Inflammatory macrophage (primary cell): ENCODE results near the gene RBM44.

Experiments
- DNase-seq, 2 donors: peaks; one replicate each; pipeline ENCODE4 v3.0.0-alpha.2; 2020 to 2022

Gene RBM44

GRCh38 chr2:237872178-237872887 lies 73.8 kb downstream of the RBM44 start:
- DNase-seq: no peak

- peak in 1 of 2 donors; percentile 49 for DNase-seq
These were observed 74.8 kb downstream of the RBM44 start for GRCh38 chr2:237873421-237873831.

DNA sequence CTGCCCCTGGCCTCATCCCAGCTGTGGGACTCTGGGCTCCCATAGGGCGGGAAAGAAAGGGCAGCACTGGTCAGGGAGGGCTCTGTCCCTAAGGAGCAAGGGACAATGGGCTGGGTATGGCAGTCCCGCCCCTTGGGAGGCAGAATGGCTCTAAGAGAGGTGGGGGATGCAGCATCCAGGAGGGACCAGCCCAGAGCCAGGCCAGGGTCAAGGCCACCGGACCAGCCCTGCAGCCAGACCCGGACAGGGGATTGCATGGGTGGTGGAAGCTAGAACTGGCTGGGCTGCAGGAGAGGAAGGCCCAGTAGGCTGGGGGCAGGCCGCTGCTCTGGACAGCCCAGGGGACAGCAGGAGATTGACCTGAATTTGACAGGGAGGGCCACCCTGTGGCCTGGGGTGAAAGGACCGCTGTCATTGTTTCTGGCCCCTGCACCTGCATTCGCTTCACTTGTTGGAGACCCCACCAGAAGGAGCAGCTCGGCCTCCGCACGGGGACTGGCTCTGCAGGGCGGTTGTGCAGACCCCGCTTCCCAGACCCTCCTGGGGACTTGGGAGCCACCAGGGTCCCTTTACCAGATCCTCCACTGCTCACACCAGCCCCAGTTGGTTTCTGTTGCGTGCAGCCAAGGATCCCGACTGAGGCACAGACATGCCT lies 75.4 kb downstream of the RBM44 start:
- DNase-seq: no peak

GRCh38 chr2:237874585-237875161 lies 76.1 kb downstream of the RBM44 start:
- DNase-seq: no peak

DNA sequence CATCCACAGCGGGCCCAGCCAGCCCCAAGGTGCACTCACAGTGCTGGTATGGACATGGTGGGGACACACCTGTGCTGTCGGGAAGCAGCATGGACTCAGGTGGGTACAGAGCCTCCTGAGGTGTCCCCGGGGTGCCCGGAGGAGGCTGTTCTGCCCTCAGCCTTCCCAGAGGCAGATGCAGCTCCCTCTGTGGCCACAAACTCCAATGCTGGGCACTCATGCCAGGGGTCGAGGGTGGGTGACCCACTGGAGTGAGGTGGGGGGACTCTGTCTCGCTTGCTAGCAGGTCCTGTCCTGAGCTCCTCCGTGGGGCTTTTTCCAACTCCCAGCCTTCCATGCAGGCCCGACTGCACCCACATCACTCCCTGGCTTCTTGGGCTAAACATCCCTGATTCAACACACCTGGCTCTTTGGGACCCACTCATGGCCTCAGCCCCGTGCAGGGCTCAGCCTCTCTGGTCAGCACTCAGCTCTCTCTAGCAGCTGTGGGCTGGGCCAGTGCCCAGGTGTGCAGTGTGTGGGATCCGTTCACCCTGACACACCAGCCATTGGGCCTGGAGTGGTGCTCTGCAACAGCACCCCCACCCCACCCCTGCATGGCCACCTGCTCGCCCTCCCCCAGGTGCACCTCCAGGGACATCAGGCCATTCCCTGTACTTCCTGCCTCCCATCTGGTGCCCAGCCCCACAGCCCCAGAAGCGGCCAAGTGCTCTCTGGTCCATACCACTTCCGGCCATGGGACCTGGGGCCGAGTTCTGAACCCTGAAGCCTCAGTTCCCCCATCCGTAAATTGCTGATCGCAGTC lies 76.9 kb downstream of the RBM44 start:
- DNase-seq: no peak

- no peak for DNase-seq
These were observed 77.5 kb downstream of the RBM44 start for GRCh38 chr2:237876061-237876526.

DNA sequence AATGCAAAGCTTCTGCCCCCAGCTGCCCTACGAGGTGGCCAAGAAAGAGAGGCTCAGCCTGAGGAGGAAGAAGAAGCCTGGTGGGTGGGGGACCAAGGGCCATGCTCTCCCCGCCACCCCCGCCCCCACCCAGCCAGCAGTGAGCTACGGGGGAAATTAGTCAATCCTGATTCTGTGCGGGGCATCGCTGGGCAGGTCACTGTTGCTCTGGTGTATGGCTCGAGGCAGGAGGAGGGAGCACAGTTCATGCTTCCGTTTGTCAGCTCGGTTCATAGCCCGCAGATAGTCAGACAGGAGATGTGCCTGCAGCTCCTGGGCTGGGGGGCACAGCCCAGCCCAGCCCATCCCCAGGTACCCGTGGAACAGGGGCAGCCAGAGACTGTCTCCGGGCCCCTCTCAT lies 78.0 kb downstream of the RBM44 start:
- DNase-seq: peak in 1 of 2 donors; percentile 26

DNA sequence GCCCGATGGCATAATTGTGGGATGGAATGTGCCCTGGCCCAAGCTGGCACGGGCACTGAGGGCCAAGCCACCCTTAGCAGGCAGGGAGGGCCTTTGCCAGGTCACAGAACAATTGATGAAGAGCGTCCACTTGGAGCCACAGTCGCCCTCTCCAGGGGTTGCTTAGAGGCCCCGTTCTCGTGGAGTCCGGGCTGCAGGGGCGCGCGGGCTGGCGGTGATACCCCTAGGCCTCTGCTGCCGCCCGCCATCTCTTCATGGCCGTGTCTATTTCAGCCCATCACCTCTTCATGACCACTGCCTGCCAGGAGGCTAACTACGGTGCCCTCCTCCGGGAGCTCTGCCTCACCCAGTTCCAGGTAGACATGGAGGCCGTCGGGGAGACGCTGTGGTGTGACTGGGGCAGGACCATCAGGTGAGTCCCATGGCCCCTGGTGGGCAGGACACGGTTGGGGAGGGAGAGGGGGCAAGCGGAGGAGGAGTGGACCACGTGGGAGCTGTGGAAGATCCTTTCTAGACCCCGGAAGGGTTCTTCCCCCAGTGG lies 78.4 kb downstream of the RBM44 start:
- DNase-seq: no peak

DNA sequence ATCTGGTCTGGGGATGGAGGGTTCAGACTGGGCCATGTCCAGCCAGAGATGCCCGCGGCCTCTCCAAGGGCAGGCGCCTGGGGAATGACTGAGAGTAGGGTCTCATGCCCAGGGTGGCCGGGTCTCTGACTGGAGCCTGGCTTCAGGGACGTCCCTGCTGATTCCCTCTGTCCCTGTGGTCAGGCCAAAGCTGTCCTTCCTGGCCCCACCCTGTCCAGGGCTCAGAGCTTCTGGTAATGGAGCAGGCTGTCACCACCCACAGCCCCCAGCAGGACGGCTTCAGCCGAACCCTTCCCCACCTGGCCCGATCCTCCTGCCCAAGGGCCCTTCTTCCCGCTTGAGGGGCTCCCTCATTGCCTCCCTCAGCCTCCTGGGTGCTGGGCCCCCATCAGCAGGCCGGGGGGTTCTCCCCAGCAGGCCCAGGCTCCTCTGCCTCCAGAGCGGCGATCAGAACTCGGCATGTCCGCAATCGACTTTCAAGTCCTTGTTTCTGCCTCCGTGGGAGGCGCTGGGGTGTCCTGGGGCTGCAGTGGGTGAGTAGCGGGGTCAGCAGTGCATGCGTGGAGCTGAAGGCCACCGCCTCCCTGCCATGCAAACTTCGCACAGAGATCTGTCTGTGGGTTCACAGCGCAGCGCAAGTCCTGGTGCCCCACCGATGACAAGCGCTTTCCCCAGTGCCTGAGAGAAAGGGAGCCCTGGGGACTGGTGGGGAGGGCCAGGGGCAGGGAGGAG lies 79.2 kb downstream of the RBM44 start:
- DNase-seq: no peak

DNA sequence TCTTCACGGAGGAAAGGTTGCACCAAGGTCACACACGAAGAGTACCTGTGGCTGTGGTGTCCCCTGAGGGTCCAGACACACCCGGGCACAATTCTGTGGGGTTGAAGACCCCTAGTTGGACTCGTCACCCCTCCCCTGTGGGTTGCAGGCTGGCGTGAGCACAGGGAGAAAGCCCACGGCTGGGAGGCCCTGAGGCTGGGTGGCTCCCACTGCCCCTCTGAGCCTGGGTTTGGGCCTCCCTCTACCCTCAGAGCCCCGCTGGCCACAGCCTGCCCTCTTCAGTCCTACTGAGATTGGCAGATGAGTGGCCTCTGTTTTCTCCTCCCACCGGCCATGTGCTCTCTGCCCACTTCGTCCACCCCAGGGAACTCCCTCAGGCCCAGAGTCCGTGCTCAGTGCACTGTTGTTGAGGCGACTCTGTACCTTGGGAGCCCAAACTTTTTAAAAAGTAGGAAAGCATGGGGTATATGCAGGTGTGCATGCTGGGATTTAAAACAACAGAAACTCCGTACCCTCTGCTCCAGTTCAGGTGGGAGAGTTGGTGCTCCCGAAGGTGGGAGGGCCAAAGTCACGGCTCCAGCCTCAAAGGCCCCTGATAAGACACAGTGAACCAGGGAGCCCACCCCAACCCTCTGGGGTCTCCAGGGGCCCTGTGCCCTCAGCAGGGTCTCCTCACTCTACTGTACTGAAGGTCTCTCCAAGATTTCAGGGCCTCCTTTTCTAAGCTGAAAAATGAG lies 79.9 kb downstream of the RBM44 start:
- no peak for DNase-seq

- no peak for DNase-seq
These were observed 80.5 kb downstream of the RBM44 start for GRCh38 chr2:237879058-237879430.

- DNase-seq: no peak
These were observed 81.5 kb downstream of the RBM44 start for GRCh38 chr2:237879991-237880560.

GRCh38 chr2:237882510-237883481 lies 84.2 kb downstream of the RBM44 start:
- DNase-seq: no peak

- DNase-seq: no peak
These were observed 85.4 kb downstream of the RBM44 start for GRCh38 chr2:237883951-237884446.

DNA sequence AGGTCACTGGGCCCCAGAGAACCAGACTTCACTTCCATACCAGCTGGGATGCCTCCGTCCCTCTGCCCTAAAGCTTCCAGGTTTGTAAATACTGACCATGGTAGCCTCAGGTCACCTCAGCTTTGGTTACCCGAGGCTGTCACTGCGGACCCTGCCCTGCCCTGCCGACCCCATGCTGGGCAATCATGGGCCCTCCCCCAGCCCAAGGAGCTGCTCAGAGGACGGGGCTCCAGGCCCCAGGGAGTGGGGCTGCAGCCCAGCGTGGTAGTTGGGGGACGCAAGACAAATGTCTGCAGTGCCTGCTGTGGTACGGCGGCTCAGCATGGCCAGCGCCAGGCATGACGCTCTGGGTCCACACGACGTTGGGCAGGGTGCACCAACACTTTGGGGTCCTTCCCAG lies 86.1 kb downstream of the RBM44 start:
- no peak for DNase-seq

DNA sequence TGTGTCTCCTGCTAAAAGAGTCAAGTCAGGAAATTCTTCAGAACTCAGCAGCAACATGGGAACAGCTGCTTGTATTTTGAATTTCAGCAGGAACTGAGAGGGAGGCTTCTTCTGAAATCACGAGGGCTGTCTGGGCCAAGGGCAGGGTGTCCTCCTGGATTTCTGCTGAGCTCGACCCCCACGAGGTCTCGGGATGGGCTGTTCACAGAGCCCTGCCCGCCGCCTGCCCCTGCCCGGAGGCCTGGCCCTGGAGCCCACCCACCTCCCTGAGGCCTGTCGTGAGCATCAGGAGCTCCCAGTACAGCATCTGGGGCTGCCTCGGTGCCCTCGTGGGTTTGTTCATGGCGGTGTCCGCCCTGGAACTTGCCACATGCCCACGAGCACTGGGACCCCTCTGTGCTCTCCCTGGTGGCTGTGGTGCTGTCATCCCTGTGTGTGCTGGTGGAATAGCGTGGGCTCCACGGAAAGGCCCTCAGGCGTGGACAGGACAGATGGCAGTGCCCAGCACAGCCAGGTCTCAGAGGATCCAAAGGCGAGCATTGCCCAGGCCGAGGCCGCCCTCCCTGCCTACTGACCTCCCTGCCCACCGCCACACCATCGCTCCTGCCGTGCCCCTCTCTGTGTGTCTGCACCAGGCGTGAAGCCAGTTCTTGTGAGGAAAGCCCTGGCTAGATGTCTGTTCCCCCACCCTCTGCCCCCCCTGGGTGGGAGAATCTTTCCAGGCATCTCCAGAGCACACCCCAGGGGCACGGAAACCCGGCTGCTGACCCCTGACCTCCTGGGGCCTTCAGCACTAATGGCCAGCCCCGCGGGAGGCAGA lies 86.7 kb downstream of the RBM44 start:
- no peak for DNase-seq

- no peak for DNase-seq
These were observed 87.5 kb downstream of the RBM44 start for GRCh38 chr2:237885931-237886684.
